OCI-LY7 (cell line): ENCODE results near the gene ADD1. TPM values are rescaled to one million over a fixed set of nuclear protein-coding genes. Genes with fewer than 3 reads are reported as not detected.

Experiments
- BruUV-seq: library from RNA; stranded (reverse); fragments of 400-500 nt; replicated peaks from 2 replicates; lab custom pipeline; 2021; lab: Mats Ljungman, UMichigan
- CTCF ChIA-PET: fragments of 300-600 bp; sonication (Branson Sonifier 250); formaldehyde crosslinking; loops from one replicate; lab custom pipeline; 2022; ENCODE audit warnings: antibody characterized with exemption; ENCODE audit not compliant: unreplicated experiment; lab: Charles Lee
- POLR2A ChIA-PET: fragments of 300-600 bp; sonication (Branson Sonifier 250); formaldehyde crosslinking; loops from one replicate; lab custom pipeline; 2022; ENCODE audit warnings: antibody characterized with exemption; lab: Charles Lee
- DNase-seq: peaks from one replicate; pipeline ENCODE4 v3.0.0-alpha.2; 2015; ENCODE audit warnings: low spot score
- H2AFZ ChIP-seq: fragments of 200-600 bp; sonication (generic), shearing (Covaris generic); 2 replicates; pipeline ENCODE4 v1.6.1; 2014; ENCODE audit warnings: mild to moderate bottlenecking, antibody characterized with exemption, low read length, moderate library complexity
- H3K27ac ChIP-seq: fragments of 200-600 bp; sonication (generic); 2 replicates; pipeline ENCODE4 v1.5.1; 2014; ENCODE audit warnings: mixed run types, low read depth, mild to moderate bottlenecking, moderate library complexity, low read length, inconsistent platforms; ENCODE audit not compliant: poor library complexity, severe bottlenecking
- H3K36me3 ChIP-seq: fragments of 200-600 bp; sonication (generic); 2 replicates; pipeline ENCODE4 v1.6.1; 2014; ENCODE audit warnings: mild to moderate bottlenecking, antibody characterized with exemption, low read length, moderate library complexity, mixed read lengths; ENCODE audit not compliant: insufficient read depth
- H3K4me1 ChIP-seq: fragments of 200-600 bp; sonication (generic); 2 replicates; pipeline ENCODE4 v1.5.1; 2014; ENCODE audit warnings: mild to moderate bottlenecking, low read length; ENCODE audit not compliant: insufficient read depth, poor library complexity, severe bottlenecking
- H3K4me2 ChIP-seq: fragments of 200-600 bp; sonication (generic); 2 replicates; pipeline ENCODE4 v1.6.1; 2014; ENCODE audit warnings: mild to moderate bottlenecking, low read length
- H3K4me3 ChIP-seq: fragments of 200-600 bp; sonication (generic); 2 replicates; pipeline ENCODE4 v1.5.1; 2014; ENCODE audit warnings: mild to moderate bottlenecking, low read depth, low read length; ENCODE audit not compliant: poor library complexity, severe bottlenecking
- H3K79me2 ChIP-seq: fragments of 200-600 bp; sonication (generic); 2 replicates; pipeline ENCODE4 v1.6.1; 2016; ENCODE audit warnings: low read depth, mild to moderate bottlenecking, low read length, moderate library complexity, mixed read lengths; ENCODE audit not compliant: insufficient read depth
- H3K9me2 ChIP-seq: fragments of 200-600 bp; sonication (generic); 2 replicates; pipeline ENCODE4 v1.6.1; 2016; ENCODE audit warnings: mild to moderate bottlenecking, low read length, mixed read lengths; ENCODE audit not compliant: insufficient read depth
- H3K9me3 ChIP-seq: fragments of 200-600 bp; sonication (generic); 2 replicates; pipeline ENCODE4 v1.6.1; 2014; ENCODE audit warnings: mild to moderate bottlenecking, mixed run types, low read length, mixed read lengths
- H4K20me1 ChIP-seq: fragments of 200-600 bp; sonication (generic); 2 replicates; pipeline ENCODE4 v1.6.1; 2014; ENCODE audit warnings: mild to moderate bottlenecking, antibody characterized with exemption, low read length, moderate library complexity, mixed read lengths; ENCODE audit not compliant: insufficient read depth
- CTCF ChIP-seq: fragments of 200-600 bp; sonication (generic); conservative IDR thresholded peaks from 2 replicates; pipeline ENCODE4 v1.5.1; 2014; ENCODE audit warnings: mild to moderate bottlenecking, antibody characterized with exemption, low read length, moderate library complexity, mixed read lengths
- EZH2phosphoT487 ChIP-seq: fragments of 200-600 bp; sonication (generic); IDR thresholded peaks from 2 replicates; pipeline ENCODE4 v1.6.1; 2018; ENCODE audit warnings: low read depth, borderline replicate concordance, mild to moderate bottlenecking, mixed run types, antibody characterized with exemption, low read length, moderate library complexity, mixed read lengths
- intact Hi-C: fragments of 100-400 bp; cut with micrococcal nuclease; formaldehyde crosslinking; loops from one replicate; pipeline ENCODE4 v1.10.0; 2022; ENCODE audit not compliant: unreplicated experiment
- total RNA-seq, 2 experiments: library from RNA; depleted of rRNA in 1 of 2; stranded (reverse); fragments of >200 nt in 1 of 2; shearing (Covaris generic) in 1 of 2; gene quantifications; 2 replicates each; pipeline ENCODE4 v1.2.3, GENCODE V29; 2014 to 2022

ADD1 gene
- total RNA-seq, 2 experiments from 2014 or later = 85.3 to 108 TPM

- no peak for DNase-seq
- intact Hi-C loops = no loop called here
- Histone ChIP-seq H3K79me2 (peaks cover 4% of the 10 kb centered on the region; the same call in 1 of the 2 replicates), H3K9me3 (no peaks in the 10 kb centered on the region), H3K27ac (no peak overlapping the region), H3K4me2 (no peak overlapping the region), H3K4me3 (no peak overlapping the region), H2AFZ (no peak overlapping the region), H3K36me3 (no peaks in the 10 kb centered on the region), H4K20me1 (no peaks in the 10 kb centered on the region), H3K4me1 (peaks cover 6% of the 10 kb centered on the region), H3K9me2 (no peaks in the 10 kb centered on the region)
- no TSS peak for BruUV-seq
- ChIA-PET CTCF (no interaction called here), POLR2A (no interaction called here)
- TF ChIP-seq CTCF (no peak), EZH2phosphoT487 (no peak)
Observed at GRCh38 chr4:2870082-2870481, 26.4 kb downstream of the ADD1 start.

- no TSS peak for BruUV-seq
- Histone ChIP-seq H3K9me3 (no peaks in the 10 kb centered on the region), H3K4me2 (no peak overlapping the region), H4K20me1 (no peaks in the 10 kb centered on the region), H3K4me1 (peaks cover 6% of the 10 kb centered on the region), H3K27ac (no peak overlapping the region), H3K36me3 (peaks cover 6% of the 10 kb centered on the region; the same call in 1 of the 2 replicates), H3K79me2 (peaks cover 4% of the 10 kb centered on the region; the same call in 1 of the 2 replicates), H3K4me3 (no peak overlapping the region), H2AFZ (no peak overlapping the region), H3K9me2 (no peaks in the 10 kb centered on the region)
- CTCF ChIA-PET = no interaction called here
- TF ChIP-seq EZH2phosphoT487 (no peak), CTCF (no peak)
- intact Hi-C loops = no loop called here
- no peak for DNase-seq
- POLR2A ChIA-PET = interaction anchor here (0.7 kb wide), 1 partner anchor 15 kb away, joined by 4 read pairs; no protein-coding TSS in a partner anchor
Observed at GRCh38 chr4:2871466-2871865, 27.8 kb downstream of the ADD1 start.

GRCh38 chr4:2871911-2872310 lies 28.3 kb downstream of the ADD1 start:
- Histone ChIP-seq H3K36me3 (peaks cover 6% of the 10 kb centered on the region; the same call in 1 of the 2 replicates), H3K4me1 (peaks cover 6% of the 10 kb centered on the region), H3K79me2 (peaks cover 4% of the 10 kb centered on the region; the same call in 1 of the 2 replicates), H3K9me3 (no peaks in the 10 kb centered on the region), H3K27ac (no peak overlapping the region), H4K20me1 (no peaks in the 10 kb centered on the region), H2AFZ (no peak overlapping the region), H3K9me2 (no peaks in the 10 kb centered on the region), H3K4me2 (no peak overlapping the region), H3K4me3 (no peak overlapping the region)
- BruUV-seq = no TSS peak
- CTCF ChIA-PET = no interaction called here
- POLR2A ChIA-PET = interaction anchor here (0.7 kb wide), 1 partner anchor 15 kb away, joined by 4 read pairs; no protein-coding TSS in a partner anchor
- TF ChIP-seq EZH2phosphoT487 (no peak), CTCF (no peak)
- DNase-seq = no peak
- intact Hi-C loops = no loop called here
